NCI-H2196 (cell line): ENCODE data around the gene TMEM9.

ENCODE experiments used
- DNase-seq: peaks from one replicate; lab custom pipeline; 2025; ENCODE audit not compliant: unreplicated experiment; lab: John Stamatoyannopoulos, UW

The TMEM9 gene

GRCh38 chr1:201146626-201147390 lies 7.5 kb downstream of the TMEM9 start:
- no peak for DNase-seq

GRCh38 chr1:201145816-201146215 lies 8.5 kb downstream of the TMEM9 start:
- DNase-seq = no peak

- DNase-seq = no peak
Observed at GRCh38 chr1:201145132-201145531, 9.1 kb downstream of the TMEM9 start.

- no peak for DNase-seq
Observed at GRCh38 chr1:201144701-201145100, 9.6 kb downstream of the TMEM9 start.

- no peak for DNase-seq
Observed at GRCh38 chr1:201143726-201144635, 10.3 kb downstream of the TMEM9 start.

- DNase-seq = no peak
Observed at GRCh38 chr1:201142849-201143725, 11.2 kb downstream of the TMEM9 start.

- DNase-seq = no peak
Observed at GRCh38 chr1:201142011-201142848, 12.0 kb downstream of the TMEM9 start.

GRCh38 chr1:201141418-201141817 lies 12.9 kb downstream of the TMEM9 start:
- DNase-seq = no peak

GRCh38 chr1:201140941-201141260 lies 13.4 kb downstream of the TMEM9 start:
- no peak for DNase-seq

- no peak for DNase-seq
Observed at GRCh38 chr1:201140235-201140940, 13.9 kb downstream of the TMEM9 start.

GRCh38 chr1:201139756-201140155 lies 14.5 kb downstream of the TMEM9 start:
- DNase-seq = no peak

- DNase-seq = no peak
Observed at GRCh38 chr1:201139306-201139705, 15.0 kb downstream of the TMEM9 start.

- DNase-seq = no peak
Observed at GRCh38 chr1:201138311-201138840, 15.9 kb downstream of the TMEM9 start.

- no peak for DNase-seq
Observed at GRCh38 chr1:201137579-201138310, 16.5 kb downstream of the TMEM9 start.

- DNase-seq = no peak
Observed at GRCh38 chr1:201137024-201137392, 17.3 kb downstream of the TMEM9 start.

GRCh38 chr1:201136355-201137023 lies 17.8 kb downstream of the TMEM9 start:
- no peak for DNase-seq

- DNase-seq = no peak
Observed at GRCh38 chr1:201134405-201134804, 19.9 kb downstream of the TMEM9 start.

- DNase-seq = no peak
Observed at GRCh38 chr1:201131398-201131797, 22.9 kb downstream of the TMEM9 start.
